ENCODE results near the gene KRTAP6-1. TPM values are rescaled to one million over a fixed set of nuclear protein-coding genes. Genes with fewer than 3 reads are reported as not detected.

The KRTAP6-1 gene
- polyA plus RNA-seq, 1 donor from 2014 or later, result not detected

Small RNAs within 50 kb of the gene (small RNA-seq; reads per million reads assigned to genes)
- gene KRTAP20-1 (0 reads per million in 3 experiments), gene KRTAP20-3 (0 reads per million in 3 experiments), gene KRTAP20-4 (0 reads per million in 3 experiments), gene KRTAP22-1 (0 to 0.23 (median 0) reads per million in 3 experiments), gene KRTAP22-2 (0 reads per million in 3 experiments)

Other genes with a start within 250 kb of the KRTAP6-1 start
- not detected in 2 replicates for gene KRTAP13-2, start 241.7 kb downstream of the KRTAP6-1 start, polyA plus RNA-seq
- gene KRTAP13-1, start 217.9 kb downstream of the KRTAP6-1 start, polyA plus RNA-seq, result not detected in 2 replicates
- gene KRTAP13-3, start 188.0 kb downstream of the KRTAP6-1 start, polyA plus RNA-seq, result not detected in 2 replicates
- not detected in 2 replicates for gene KRTAP13-4, start 183.7 kb downstream of the KRTAP6-1 start, polyA plus RNA-seq
- not detected in 2 replicates for gene KRTAP15-1, start 173.7 kb downstream of the KRTAP6-1 start, polyA plus RNA-seq
- not detected in 2 replicates for gene KRTAP19-1, start 133.6 kb downstream of the KRTAP6-1 start, polyA plus RNA-seq
- gene KRTAP19-2, start 126.5 kb downstream of the KRTAP6-1 start, polyA plus RNA-seq, result not detected in 2 replicates
- not detected in 2 replicates for gene KRTAP19-3, start 121.9 kb downstream of the KRTAP6-1 start, polyA plus RNA-seq
- not detected in 2 replicates for gene KRTAP19-4, start 116.8 kb downstream of the KRTAP6-1 start, polyA plus RNA-seq
- not detected in 2 replicates for gene KRTAP19-5, start 111.8 kb downstream of the KRTAP6-1 start, polyA plus RNA-seq
- gene KRTAP19-6, start 72.1 kb downstream of the KRTAP6-1 start, polyA plus RNA-seq, result not detected in 2 replicates
- not detected in 2 replicates for gene KRTAP19-7, start 52.6 kb downstream of the KRTAP6-1 start, polyA plus RNA-seq
- not detected in 2 replicates for gene KRTAP22-2, start 23.5 kb downstream of the KRTAP6-1 start, polyA plus RNA-seq
- not detected in 2 replicates for gene KRTAP6-3, start 21.5 kb downstream of the KRTAP6-1 start, polyA plus RNA-seq
- gene KRTAP6-2, start 15.0 kb downstream of the KRTAP6-1 start, polyA plus RNA-seq, result not detected in 2 replicates
- gene KRTAP22-1, start 12.8 kb downstream of the KRTAP6-1 start, polyA plus RNA-seq, result not detected in 2 replicates
- gene KRTAP20-1, start 2.5 kb upstream of the KRTAP6-1 start, polyA plus RNA-seq, result not detected in 2 replicates
- gene KRTAP20-4, start 6.7 kb upstream of the KRTAP6-1 start, polyA plus RNA-seq, result not detected in 2 replicates
- gene KRTAP20-2, start 21.3 kb upstream of the KRTAP6-1 start, polyA plus RNA-seq, result not detected in 2 replicates
- not detected in 2 replicates for gene KRTAP20-3, start 28.9 kb upstream of the KRTAP6-1 start, polyA plus RNA-seq
- gene KRTAP21-3, start 104.8 kb upstream of the KRTAP6-1 start, polyA plus RNA-seq, result not detected in 2 replicates
- gene KRTAP21-2, start 133.3 kb upstream of the KRTAP6-1 start, polyA plus RNA-seq, result not detected in 2 replicates
- not detected in 2 replicates for gene KRTAP21-1, start 141.5 kb upstream of the KRTAP6-1 start, polyA plus RNA-seq
- gene KRTAP8-1, start 199.3 kb upstream of the KRTAP6-1 start, polyA plus RNA-seq, result not detected in 2 replicates
- gene KRTAP7-1, start 215.8 kb upstream of the KRTAP6-1 start, polyA plus RNA-seq, result not detected in 2 replicates

Data from neural cell (in vitro differentiated cells).